ENCODE results near the gene PHACTR4.

- TF ChIP-seq, protein P1, sequence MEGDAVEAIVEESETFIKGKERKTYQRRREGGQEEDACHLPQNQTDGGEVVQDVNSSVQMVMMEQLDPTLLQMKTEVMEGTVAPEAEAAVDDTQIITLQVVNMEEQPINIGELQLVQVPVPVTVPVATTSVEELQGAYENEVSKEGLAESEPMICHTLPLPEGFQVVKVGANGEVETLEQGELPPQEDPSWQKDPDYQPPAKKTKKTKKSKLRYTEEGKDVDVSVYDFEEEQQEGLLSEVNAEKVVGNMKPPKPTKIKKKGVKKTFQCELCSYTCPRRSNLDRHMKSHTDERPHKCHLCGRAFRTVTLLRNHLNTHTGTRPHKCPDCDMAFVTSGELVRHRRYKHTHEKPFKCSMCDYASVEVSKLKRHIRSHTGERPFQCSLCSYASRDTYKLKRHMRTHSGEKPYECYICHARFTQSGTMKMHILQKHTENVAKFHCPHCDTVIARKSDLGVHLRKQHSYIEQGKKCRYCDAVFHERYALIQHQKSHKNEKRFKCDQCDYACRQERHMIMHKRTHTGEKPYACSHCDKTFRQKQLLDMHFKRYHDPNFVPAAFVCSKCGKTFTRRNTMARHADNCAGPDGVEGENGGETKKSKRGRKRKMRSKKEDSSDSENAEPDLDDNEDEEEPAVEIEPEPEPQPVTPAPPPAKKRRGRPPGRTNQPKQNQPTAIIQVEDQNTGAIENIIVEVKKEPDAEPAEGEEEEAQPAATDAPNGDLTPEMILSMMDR (IDR thresholded peaks at IDR 0.05; ENCODE audit: poor library complexity) = no peak
- TF ChIP-seq EZH2 (IDR thresholded peaks at IDR 0.05; ENCODE audit: borderline replicate concordance) = no peak
- TF ChIP-seq EZH2phosphoT487 (IDR thresholded peaks at IDR 0.05; ENCODE audit: low read depth, severe bottlenecking, unreplicated experiment) = no peak
Measured at GRCh38 chr1:28510970-28511440, 141.5 kb downstream of the PHACTR4 start.
